Mesendoderm (in vitro differentiated cells): ENCODE measurements around the gene PLPP4. TPM values are rescaled to one million over a fixed set of nuclear protein-coding genes. Genes with fewer than 3 reads are reported as not detected.
A peak's percentile ranks its signal among the peaks of the same experiment; 100 is the strongest.

ENCODE experiments used
- DNase-seq: peaks from one replicate; pipeline ENCODE4 v3.0.0; 2013
- H2AK5ac ChIP-seq: 2 replicates; pipeline ENCODE4 v1.6.1; 2013; ENCODE audit warnings: low read length, inconsistent platforms
- H2BK120ac ChIP-seq: 2 replicates; pipeline ENCODE4 v1.6.1; 2013; ENCODE audit warnings: low read depth, mild to moderate bottlenecking, low read length, moderate library complexity, mixed read lengths
- H2BK15ac ChIP-seq: replicated peaks from 2 replicates; pipeline ENCODE4 v1.6.1; 2013; ENCODE audit warnings: low read depth, mild to moderate bottlenecking, moderate library complexity
- H2BK5ac ChIP-seq: 2 replicates; pipeline ENCODE4 v1.6.1; 2013; ENCODE audit warnings: low read length, inconsistent platforms
- H3K18ac ChIP-seq: 2 replicates; pipeline ENCODE4 v1.6.1; 2013; ENCODE audit warnings: mild to moderate bottlenecking, low read length, mixed read lengths
- H3K23ac ChIP-seq: one replicate; pipeline ENCODE4 v1.6.1; 2013; ENCODE audit warnings: low read length
- H3K27ac ChIP-seq: 2 replicates; pipeline ENCODE4 v1.5.1; 2013; ENCODE audit warnings: low read depth, mild to moderate bottlenecking, inconsistent platforms, low read length, moderate library complexity
- H3K27me3 ChIP-seq: 2 replicates; pipeline ENCODE4 v1.6.1; 2013; ENCODE audit warnings: low read length, control low read depth, mild to moderate bottlenecking, inconsistent platforms; ENCODE audit not compliant: insufficient read depth, poor library complexity
- H3K36me3 ChIP-seq: 2 replicates; pipeline ENCODE4 v1.6.1; 2013; ENCODE audit warnings: low read length, inconsistent platforms; ENCODE audit not compliant: control insufficient read depth, insufficient read depth
- H3K4ac ChIP-seq: one replicate; pipeline ENCODE4 v1.6.1; 2013; ENCODE audit warnings: low read depth, mild to moderate bottlenecking, low read length, moderate library complexity
- H3K4me1 ChIP-seq: 2 replicates; pipeline ENCODE4 v1.6.1; 2013; ENCODE audit warnings: low read depth, low read length, inconsistent platforms; ENCODE audit not compliant: control insufficient read depth
- H3K4me2 ChIP-seq: 2 replicates; pipeline ENCODE4 v1.6.1; 2013; ENCODE audit warnings: low read length
- H3K4me3 ChIP-seq: 2 replicates; pipeline ENCODE4 v1.5.1; 2013; ENCODE audit warnings: mild to moderate bottlenecking, low read length
- H3K56ac ChIP-seq: one replicate; pipeline ENCODE4 v1.6.1; 2013; ENCODE audit warnings: low read length
- H3K79me1 ChIP-seq: 2 replicates; pipeline ENCODE4 v1.6.1; 2013; ENCODE audit warnings: low read length, inconsistent platforms
- H3K79me2 ChIP-seq: 2 replicates; pipeline ENCODE4 v1.6.1; 2013; ENCODE audit warnings: mild to moderate bottlenecking, low read length; ENCODE audit not compliant: control insufficient read depth, insufficient read depth
- H3K9ac ChIP-seq: 2 replicates; pipeline ENCODE4 v1.6.1; 2013; ENCODE audit warnings: low read length, inconsistent platforms
- H4K5ac ChIP-seq: one replicate; pipeline ENCODE4 v1.6.1; 2013; ENCODE audit warnings: low read length
- H4K8ac ChIP-seq: one replicate; pipeline ENCODE4 v1.6.1; 2013; ENCODE audit warnings: low read depth, mild to moderate bottlenecking, control low read depth, low read length, moderate library complexity
- WGBS: extraction: QIAGEN DNeasy Blood & Tissue Kit; methylation state at CpG from one replicate; pipeline ENCODE4 v1.1.7; 2013; ENCODE audit warnings: low lambda C conversion rate, missing lambda C conversion rate; ENCODE audit not compliant: insufficient coverage; ENCODE audit errors: extremely low coverage; 5-methylcytosine and 5-hydroxymethylcytosine counted together
- polyA plus RNA-seq, 2 experiments: library from polyadenylated mRNA; stranded (reverse); fragments of 200-250 nt; gene quantifications; one replicate each; pipeline ENCODE4 v1.2.3, GENCODE V29; 2013

Gene PLPP4
- polyA plus RNA-seq (2013, experiment 1 of 2) = 0.32 TPM
- 0.31 TPM for polyA plus RNA-seq (2013, experiment 2 of 2)

DNA sequence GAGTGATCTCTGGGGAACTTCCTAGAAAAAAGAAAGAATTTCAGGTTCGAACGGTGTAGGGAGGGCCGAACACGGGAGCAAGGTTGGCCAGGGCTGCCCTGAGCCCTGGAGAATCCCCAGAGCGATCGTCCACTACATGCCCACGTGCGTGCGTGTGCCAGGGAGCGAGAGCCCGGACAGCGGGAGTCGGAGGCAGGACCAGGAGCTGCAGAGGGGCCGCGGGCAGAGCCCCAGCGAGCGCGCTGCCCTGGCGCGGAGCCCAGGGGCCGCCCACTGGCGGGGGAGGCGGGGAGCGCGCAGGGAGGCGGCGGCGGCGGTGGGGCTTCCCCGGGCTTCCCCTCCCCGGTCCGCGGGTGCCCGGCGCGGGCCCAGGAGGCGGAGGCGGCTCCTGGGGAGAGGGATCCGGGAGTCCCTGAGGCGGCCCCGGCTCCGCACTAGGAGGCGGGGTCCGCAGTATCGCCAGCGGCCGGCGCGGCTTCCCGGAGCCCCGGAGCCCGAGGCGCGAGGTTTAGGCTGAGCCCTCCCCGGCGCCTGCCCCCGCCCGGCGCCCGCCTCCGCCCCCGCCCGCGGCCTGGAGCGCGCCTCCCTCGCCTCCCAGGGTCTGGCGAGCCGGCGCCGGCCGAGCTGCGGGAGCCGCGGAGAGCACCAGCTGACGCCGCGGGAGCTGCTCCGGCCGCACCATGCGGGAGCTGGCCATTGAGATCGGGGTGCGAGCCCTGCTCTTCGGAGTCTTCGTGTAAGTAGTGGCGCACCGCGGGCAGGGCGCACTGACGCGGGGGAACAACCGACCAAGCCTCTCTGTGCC lies at the start of gene PLPP4:
TSS of gene PLPP4 (plus strand) at position 602 of the 805 bp plus-strand sequence. CDS start at position 681, 79 bp downstream.
- WGBS = no CpG with 5 or more reads among the region's 92 CpGs
- H2BK120ac ChIP-seq = no peak within 1 kb of the TSS
- H3K4me3 ChIP-seq = peak within 1 kb of the TSS; percentile 26
- no peak within 1 kb of the TSS for H4K5ac ChIP-seq
- H3K4ac ChIP-seq = no peak within 1 kb of the TSS
- H3K23ac ChIP-seq = no peak within 1 kb of the TSS
- peak within 1 kb of the TSS; percentile 63 for H3K9ac ChIP-seq
- no peak within 1 kb of the TSS for H2BK15ac ChIP-seq
- peak; percentile 49 for DNase-seq
- no peaks in the 10 kb centered on the region for H3K36me3 ChIP-seq
- H4K8ac ChIP-seq = no peak within 1 kb of the TSS
- H2AK5ac ChIP-seq = no peak within 1 kb of the TSS
- peak within 1 kb of the TSS; percentile 81 for H3K4me2 ChIP-seq
- no peak within 1 kb of the TSS for H3K27ac ChIP-seq
- peak within 1 kb of the TSS; percentile 78 for H3K56ac ChIP-seq
- no peaks in the 10 kb centered on the region for H3K79me1 ChIP-seq
- H2BK5ac ChIP-seq = no peak within 1 kb of the TSS
- no peaks in the 10 kb centered on the region for H3K4me1 ChIP-seq
- no peaks in the 10 kb centered on the region for H3K79me2 ChIP-seq
- no peaks in the 10 kb centered on the region for H3K27me3 ChIP-seq
- H3K18ac ChIP-seq = peak within 1 kb of the TSS; percentile 18

DNA sequence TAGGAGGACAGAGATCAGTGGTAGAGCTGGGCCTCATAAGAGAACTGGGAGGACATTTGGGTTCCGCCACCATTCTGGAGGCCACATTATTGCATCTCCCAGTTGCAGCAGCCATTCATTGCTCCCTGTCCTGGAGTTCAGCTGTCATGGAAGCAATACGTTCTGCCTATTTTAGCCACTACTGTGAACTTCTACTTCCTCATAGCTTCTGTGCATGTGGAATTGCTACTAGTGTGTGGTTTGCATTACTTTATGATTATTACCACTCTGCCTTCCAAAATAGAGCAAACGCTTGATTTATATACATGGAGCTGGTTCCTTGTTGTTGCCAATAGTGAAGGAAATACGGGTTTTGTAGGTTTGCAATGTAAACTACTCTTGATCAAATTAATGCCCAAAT lies 47.2 kb upstream of the PLPP4 start:
- Histone ChIP-seq H3K79me2 (no peaks in the 10 kb centered on the region), H3K36me3 (no peaks in the 10 kb centered on the region), H2BK120ac (no peak overlapping the region), H3K4me3 (no peak overlapping the region), H3K27ac (no peak overlapping the region), H4K8ac (no peak overlapping the region), H3K56ac (no peak overlapping the region), H3K4me1 (no peaks in the 10 kb centered on the region), H2BK5ac (no peak overlapping the region), H3K27me3 (no peaks in the 10 kb centered on the region), H2BK15ac (no peak overlapping the region), H3K4ac (no peak overlapping the region), H4K5ac (no peak overlapping the region), H2AK5ac (no peak overlapping the region), H3K4me2 (no peak overlapping the region), H3K79me1 (no peaks in the 10 kb centered on the region), H3K23ac (no peak overlapping the region), H3K18ac (no peak overlapping the region), H3K9ac (no peak overlapping the region)
- DNase-seq = no peak
- WGBS = no CpG with 5 or more reads among the region's 4 CpGs

DNA sequence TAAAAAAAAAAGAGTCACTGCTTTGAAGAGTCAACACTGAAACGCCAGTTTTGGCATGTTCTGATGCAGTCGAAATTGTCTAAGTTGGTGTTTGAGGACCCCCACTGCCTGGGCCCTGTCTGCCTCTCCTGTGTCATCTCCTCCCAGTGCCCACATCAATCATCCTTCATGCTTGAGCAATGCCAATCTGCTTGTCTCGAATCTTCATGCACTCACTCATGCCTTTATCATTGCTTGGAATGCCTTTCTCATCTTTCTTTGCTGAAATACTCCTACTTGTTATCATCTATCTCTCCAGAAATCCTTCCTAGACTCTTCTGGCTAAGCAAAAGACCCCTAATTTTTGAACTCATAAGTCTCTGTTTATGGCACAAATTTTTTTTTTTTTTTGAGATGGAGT lies 42.1 kb upstream of the PLPP4 start:
- H3K79me1 ChIP-seq = no peaks in the 10 kb centered on the region
- WGBS = no CpG with 5 or more reads among the region's 3 CpGs
- no peak overlapping the region for H2BK15ac ChIP-seq
- no peak overlapping the region for H3K23ac ChIP-seq
- H2AK5ac ChIP-seq = no peak overlapping the region
- no peak overlapping the region for H3K4ac ChIP-seq
- H3K79me2 ChIP-seq = no peaks in the 10 kb centered on the region
- H3K27ac ChIP-seq = no peak overlapping the region
- H4K5ac ChIP-seq = no peak overlapping the region
- H4K8ac ChIP-seq = no peak overlapping the region
- DNase-seq = no peak
- H3K27me3 ChIP-seq = no peaks in the 10 kb centered on the region
- no peak overlapping the region for H3K18ac ChIP-seq
- no peak overlapping the region for H2BK120ac ChIP-seq
- H3K4me1 ChIP-seq = peaks cover 2% of the 10 kb centered on the region
- H3K4me2 ChIP-seq = no peak overlapping the region
- no peak overlapping the region for H3K56ac ChIP-seq
- no peaks in the 10 kb centered on the region for H3K36me3 ChIP-seq
- no peak overlapping the region for H3K4me3 ChIP-seq
- H3K9ac ChIP-seq = no peak overlapping the region
- H2BK5ac ChIP-seq = no peak overlapping the region

DNA sequence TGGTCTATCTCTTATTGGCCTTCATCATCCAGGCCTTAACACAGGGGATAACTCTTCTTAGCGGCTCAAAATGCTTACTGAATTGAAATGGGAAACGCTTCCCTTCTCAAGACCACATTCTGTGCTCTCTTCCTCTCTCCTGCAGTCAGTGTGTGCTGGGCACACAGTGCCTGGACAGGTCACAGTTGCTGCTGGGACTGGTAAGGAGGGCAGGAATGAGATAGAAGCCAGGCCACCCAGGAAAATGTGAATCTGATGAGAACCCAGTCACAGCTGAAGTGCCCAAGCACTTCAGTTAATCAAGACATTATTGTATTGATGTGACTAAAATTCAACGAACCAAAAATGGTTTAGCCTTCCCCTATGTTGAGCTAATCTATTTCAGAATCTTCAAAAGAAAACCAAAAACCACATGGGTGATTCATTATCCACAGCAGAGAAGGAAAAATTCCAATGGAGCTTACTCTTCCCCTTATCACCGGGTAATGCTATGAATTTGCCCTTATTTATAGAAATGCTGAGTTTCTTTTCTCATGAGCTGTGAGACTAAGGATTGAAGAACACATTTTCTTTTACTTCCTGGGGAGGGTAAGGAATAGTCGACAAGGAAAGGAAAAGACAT lies 41.2 kb upstream of the PLPP4 start:
- Histone ChIP-seq H2BK15ac (no peak overlapping the region), H4K8ac (no peak overlapping the region), H2BK120ac (no peak overlapping the region), H3K4me2 (no peak overlapping the region), H3K9ac (no peak overlapping the region), H3K18ac (no peak overlapping the region), H4K5ac (no peak overlapping the region), H3K56ac (no peak overlapping the region), H3K79me1 (no peaks in the 10 kb centered on the region), H2BK5ac (no peak overlapping the region), H3K79me2 (no peaks in the 10 kb centered on the region), H3K36me3 (no peaks in the 10 kb centered on the region), H3K4me1 (peaks cover 2% of the 10 kb centered on the region), H3K27me3 (no peaks in the 10 kb centered on the region), H2AK5ac (no peak overlapping the region), H3K23ac (no peak overlapping the region), H3K27ac (no peak overlapping the region), H3K4ac (no peak overlapping the region), H3K4me3 (no peak overlapping the region)
- no CpG with 5 or more reads among the region's 5 CpGs for WGBS
- DNase-seq = no peak

DNA sequence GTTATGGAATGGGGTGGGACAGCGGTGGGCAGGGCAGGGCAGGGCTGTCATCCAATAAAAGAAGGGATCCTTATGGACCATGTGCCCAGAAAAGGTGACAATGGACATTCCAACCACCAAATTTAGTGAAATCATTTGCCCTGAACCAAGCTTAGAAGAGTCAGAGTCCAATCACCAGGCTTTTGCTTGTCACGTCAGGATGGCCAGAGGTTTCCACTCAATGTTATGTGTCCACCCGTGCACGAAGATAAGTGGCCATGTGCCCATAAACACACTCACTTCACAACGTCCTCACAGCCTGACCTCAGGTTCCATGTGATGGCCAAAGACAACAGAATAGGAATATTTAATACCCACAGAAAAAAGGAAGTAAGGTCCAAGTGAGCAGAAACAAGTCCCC lies 36.6 kb upstream of the PLPP4 start:
- Histone ChIP-seq H3K23ac (no peak overlapping the region), H3K79me1 (no peaks in the 10 kb centered on the region), H3K27me3 (no peaks in the 10 kb centered on the region), H2BK120ac (no peak overlapping the region), H4K5ac (no peak overlapping the region), H3K18ac (no peak overlapping the region), H2AK5ac (no peak overlapping the region), H3K56ac (no peak overlapping the region), H3K4me2 (no peak overlapping the region), H3K4me1 (peaks cover 2% of the 10 kb centered on the region), H2BK15ac (no peak overlapping the region), H3K9ac (no peak overlapping the region), H2BK5ac (no peak overlapping the region), H3K4me3 (no peak overlapping the region), H3K27ac (no peak overlapping the region), H3K36me3 (no peaks in the 10 kb centered on the region), H3K4ac (no peak overlapping the region), H3K79me2 (no peaks in the 10 kb centered on the region), H4K8ac (no peak overlapping the region)
- DNase-seq = no peak
- no CpG with 5 or more reads among the region's 5 CpGs for WGBS
